Loucy (cell line): ENCODE results near the gene CEACAM7.
"Not testable (repeated sequence)": the region's sequence is repeated elsewhere in the genome, so short reads cannot be mapped to it uniquely, and the experiment has no call there.

Experiments used
- H2AFZ ChIP-seq: fragments of 200-600 bp; sonication (generic); 2 replicates; pipeline ENCODE4 v1.6.0; 2016; ENCODE audit warnings: antibody characterized with exemption, mild to moderate bottlenecking, low read length, moderate library complexity
- H3F3A ChIP-seq: fragments of 200-600 bp; 2 replicates; pipeline ENCODE4 v1.6.0; 2016; ENCODE audit warnings: antibody characterized with exemption, low read depth, mild to moderate bottlenecking
- H3K27me3 ChIP-seq: fragments of 200-600 bp; sonication (generic); 2 replicates; pipeline ENCODE4 v1.6.1; 2014; ENCODE audit warnings: low read length, mild to moderate bottlenecking; ENCODE audit not compliant: insufficient read depth, poor library complexity, severe bottlenecking
- H3K36me3 ChIP-seq: fragments of 200-600 bp; sonication (generic); 2 replicates; pipeline ENCODE4 v1.6.1; 2016; ENCODE audit warnings: low read length; ENCODE audit not compliant: insufficient read depth
- H3K4me1 ChIP-seq: fragments of 200-600 bp; sonication (generic); 2 replicates; pipeline ENCODE4 v1.5.1; 2014; ENCODE audit warnings: low read length, mild to moderate bottlenecking; ENCODE audit not compliant: insufficient read depth, poor library complexity, severe bottlenecking
- H3K4me2 ChIP-seq: fragments of 200-600 bp; sonication (generic); 2 replicates; pipeline ENCODE4 v1.6.0; 2014; ENCODE audit warnings: antibody characterized with exemption, low read length, low read depth, mild to moderate bottlenecking; ENCODE audit not compliant: poor library complexity, severe bottlenecking
- H3K4me3 ChIP-seq: fragments of 200-600 bp; sonication (generic); 2 replicates; pipeline ENCODE4 v1.5.1; 2014; ENCODE audit warnings: low read length, mild to moderate bottlenecking, mixed read lengths; ENCODE audit not compliant: poor library complexity, severe bottlenecking
- H3K79me2 ChIP-seq: fragments of 200-600 bp; sonication (generic); 2 replicates; pipeline ENCODE4 v1.6.1; 2014; ENCODE audit warnings: low read length; ENCODE audit not compliant: insufficient read depth
- H3K9ac ChIP-seq: fragments of 200-600 bp; sonication (generic); 2 replicates; pipeline ENCODE4 v1.6.0; 2014; ENCODE audit warnings: mild to moderate bottlenecking, low read depth, low read length, moderate library complexity; ENCODE audit not compliant: poor library complexity, severe bottlenecking
- H3K9me2 ChIP-seq: fragments of 200-600 bp; sonication (generic); replicated peaks from 2 replicates; pipeline ENCODE4 v1.6.1; 2016; ENCODE audit warnings: low read depth, low read length, mixed read lengths
- H3K9me3 ChIP-seq: fragments of 200-600 bp; sonication (generic); 2 replicates; pipeline ENCODE4 v1.6.1; 2014; ENCODE audit warnings: mild to moderate bottlenecking, antibody characterized with exemption, low read length, low read depth; ENCODE audit not compliant: insufficient read depth
- H4K20me1 ChIP-seq: fragments of 200-600 bp; sonication (generic); 2 replicates; pipeline ENCODE4 v1.6.0; 2014; ENCODE audit warnings: antibody characterized with exemption, low read length, mild to moderate bottlenecking; ENCODE audit not compliant: insufficient read depth, poor library complexity, severe bottlenecking
- CTCF ChIP-seq: fragments of 200-600 bp; sonication (generic); conservative IDR thresholded peaks from 2 replicates; pipeline ENCODE4 v1.5.1; 2014; ENCODE audit warnings: mild to moderate bottlenecking, antibody characterized with exemption, low read length
- EZH2phosphoT487 ChIP-seq: fragments of 200-600 bp; IDR thresholded peaks from 2 replicates; pipeline ENCODE4 v1.6.1; 2018; ENCODE audit warnings: antibody characterized with exemption, mild to moderate bottlenecking, moderate library complexity, borderline replicate concordance

Gene CEACAM7

GRCh38 chr19:41657157-41657556, 30.9 kb downstream of the CEACAM7 start:
- H2AFZ ChIP-seq = no peak overlapping the region; the same call in 1 of the 2 replicates

GRCh38 chr19:41656756-41657155, 31.3 kb downstream of the CEACAM7 start:
- not testable (repeated sequence) for H3K36me3 ChIP-seq, H3K79me2 ChIP-seq, H3K4me2 ChIP-seq, H3K4me3 ChIP-seq, H2AFZ ChIP-seq, H3K9me2 ChIP-seq, H3F3A ChIP-seq, H3K9ac ChIP-seq, H3K9me3 ChIP-seq, H3K4me1 ChIP-seq, H3K27me3 ChIP-seq, H4K20me1 ChIP-seq

More at GRCh38 chr19:41657157-41657556, 30.9 kb downstream of the CEACAM7 start:
- no peaks in the 10 kb centered on the region for H3K27me3 ChIP-seq
- H3K4me2 ChIP-seq = no peak overlapping the region
- no peaks in the 10 kb centered on the region for H4K20me1 ChIP-seq
- TF ChIP-seq CTCF = no peak
- no peak for TF ChIP-seq EZH2phosphoT487
- no peaks in the 10 kb centered on the region for H3F3A ChIP-seq
- no peak overlapping the region for H3K4me3 ChIP-seq
- no peaks in the 10 kb centered on the region for H3K9me2 ChIP-seq
- H3K9ac ChIP-seq = no peak overlapping the region
- H3K4me1 ChIP-seq = no peaks in the 10 kb centered on the region
- H3K36me3 ChIP-seq = no peaks in the 10 kb centered on the region
- no peaks in the 10 kb centered on the region for H3K9me3 ChIP-seq
- no peaks in the 10 kb centered on the region for H3K79me2 ChIP-seq

- H3K4me3 ChIP-seq = no peak overlapping the region
- no peaks in the 10 kb centered on the region for H4K20me1 ChIP-seq
- no peaks in the 10 kb centered on the region for H3F3A ChIP-seq
- H3K9ac ChIP-seq = no peak overlapping the region
- no peak overlapping the region for H2AFZ ChIP-seq
- no peak for TF ChIP-seq EZH2phosphoT487
- TF ChIP-seq CTCF = no peak
- H3K9me2 ChIP-seq = no peaks in the 10 kb centered on the region
- no peaks in the 10 kb centered on the region for H3K36me3 ChIP-seq
- no peak overlapping the region for H3K4me2 ChIP-seq
- no peaks in the 10 kb centered on the region for H3K4me1 ChIP-seq
- H3K9me3 ChIP-seq = no peaks in the 10 kb centered on the region
- no peaks in the 10 kb centered on the region for H3K27me3 ChIP-seq
- no peaks in the 10 kb centered on the region for H3K79me2 ChIP-seq
These were observed 35.8 kb downstream of the CEACAM7 start for GRCh38 chr19:41652250-41652649.

- Histone ChIP-seq H3K4me2 (no peak overlapping the region), H3K27me3 (no peaks in the 10 kb centered on the region), H4K20me1 (no peaks in the 10 kb centered on the region), H2AFZ (no peak overlapping the region), H3F3A (no peaks in the 10 kb centered on the region), H3K79me2 (no peaks in the 10 kb centered on the region), H3K4me1 (no peaks in the 10 kb centered on the region), H3K9me3 (no peaks in the 10 kb centered on the region), H3K9me2 (no peaks in the 10 kb centered on the region), H3K36me3 (no peaks in the 10 kb centered on the region), H3K9ac (no peak overlapping the region), H3K4me3 (no peak overlapping the region)
- TF ChIP-seq EZH2phosphoT487 (no peak), CTCF (no peak)
These were observed 38.2 kb downstream of the CEACAM7 start for GRCh38 chr19:41649827-41650226.
